ENCODE measurements around the gene KCNH1. TPM values are rescaled to one million over a fixed set of nuclear protein-coding genes. Genes with fewer than 3 reads are reported as not detected.

The KCNH1 gene
- total and polyA plus RNA-seq, 2 of the 4 experiments (the other 2 are of a cell fraction): 0.27 to 0.54 TPM

DNA sequence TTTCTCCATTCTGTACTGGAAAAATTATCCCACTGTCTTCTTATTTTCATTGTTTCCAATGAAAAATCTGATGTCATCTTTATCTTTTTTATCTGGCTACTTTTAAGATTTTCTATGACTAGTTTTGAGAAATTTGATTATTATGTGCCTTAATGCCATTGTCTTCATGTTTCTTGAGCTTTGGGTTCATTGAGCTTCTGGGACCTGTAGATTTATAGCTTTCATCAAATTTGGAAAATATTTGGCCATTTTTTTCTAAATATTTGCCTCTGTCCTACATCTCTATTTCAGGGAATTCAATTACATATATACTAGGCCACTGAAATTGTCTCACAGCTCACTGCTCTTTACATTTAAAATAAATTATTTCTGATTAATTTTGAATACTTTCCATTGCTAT, 38.7 kb upstream of the KCNH1 start:
- no peaks in the 10 kb centered on the region for H4K20me1 ChIP-seq (ENCODE audit: insufficient read depth, low read length)
- H2BK120ac ChIP-seq (ENCODE audit: low read depth, low read length): no peak overlapping the region
- DNase-seq (no peak), ATAC-seq (ENCODE audit: low read depth) (no peak)
- POLR2A ChIA-PET (ENCODE audit: unreplicated experiment): no interaction called here
- no peak overlapping the region for H3K56ac ChIP-seq (ENCODE audit: extremely low read depth, insufficient read depth, low read length)
- H3K9ac ChIP-seq (ENCODE audit: low read depth, low read length): no peak overlapping the region
- H3K4ac ChIP-seq (ENCODE audit: low read depth, low read length): no peak overlapping the region
- no peak overlapping the region for H3K23ac ChIP-seq (ENCODE audit: low read depth, low read length)
- no peaks in the 10 kb centered on the region for H3K27me3 ChIP-seq (ENCODE audit: control insufficient read depth, insufficient read depth, low read length)
- CTCF ChIA-PET: interaction anchor here (1.4 kb wide), 1 partner anchor 19 kb away, joined by 3 read pairs; no protein-coding TSS in a partner anchor
- no peaks in the 10 kb centered on the region for H3K79me1 ChIP-seq (ENCODE audit: low read depth in 1 of 2, low read length in 2 of 2)
- H3K9me1 ChIP-seq (ENCODE audit: insufficient read depth, low read length): no peaks in the 10 kb centered on the region
- in situ Hi-C loops (cut with MboI; ENCODE audit: low sequenced_read_pairs) (no loop called here), intact Hi-C loops (cut with micrococcal nuclease) (no loop called here), dilution Hi-C loops (cut with HindIII; ENCODE audit: low sequenced_read_pairs, unreplicated experiment) (no loop called here)
- H3K27ac ChIP-seq (ENCODE audit: insufficient read depth, low read length): no peak overlapping the region
- no peak overlapping the region for H3K14ac ChIP-seq (replicated peaks; ENCODE audit: low read depth, low read length)
- TF ChIP-seq SMC3 (IDR thresholded peaks at IDR 0.05; ENCODE audit: low read depth, low read length): no peak
- TF ChIP-seq, protein P1, sequence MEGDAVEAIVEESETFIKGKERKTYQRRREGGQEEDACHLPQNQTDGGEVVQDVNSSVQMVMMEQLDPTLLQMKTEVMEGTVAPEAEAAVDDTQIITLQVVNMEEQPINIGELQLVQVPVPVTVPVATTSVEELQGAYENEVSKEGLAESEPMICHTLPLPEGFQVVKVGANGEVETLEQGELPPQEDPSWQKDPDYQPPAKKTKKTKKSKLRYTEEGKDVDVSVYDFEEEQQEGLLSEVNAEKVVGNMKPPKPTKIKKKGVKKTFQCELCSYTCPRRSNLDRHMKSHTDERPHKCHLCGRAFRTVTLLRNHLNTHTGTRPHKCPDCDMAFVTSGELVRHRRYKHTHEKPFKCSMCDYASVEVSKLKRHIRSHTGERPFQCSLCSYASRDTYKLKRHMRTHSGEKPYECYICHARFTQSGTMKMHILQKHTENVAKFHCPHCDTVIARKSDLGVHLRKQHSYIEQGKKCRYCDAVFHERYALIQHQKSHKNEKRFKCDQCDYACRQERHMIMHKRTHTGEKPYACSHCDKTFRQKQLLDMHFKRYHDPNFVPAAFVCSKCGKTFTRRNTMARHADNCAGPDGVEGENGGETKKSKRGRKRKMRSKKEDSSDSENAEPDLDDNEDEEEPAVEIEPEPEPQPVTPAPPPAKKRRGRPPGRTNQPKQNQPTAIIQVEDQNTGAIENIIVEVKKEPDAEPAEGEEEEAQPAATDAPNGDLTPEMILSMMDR (conservative IDR thresholded peaks at IDR 0.05; ENCODE audit: low read depth, low read length): no peak
- no peak for TF ChIP-seq RFX5 (IDR thresholded peaks at IDR 0.05; ENCODE audit: low read depth, low read length)
- no peak for TF ChIP-seq NFE2L2 (IDR thresholded peaks at IDR 0.05; ENCODE audit: low read depth, low read length)
- no peak for TF ChIP-seq MXI1 (IDR thresholded peaks at IDR 0.05; ENCODE audit: borderline replicate concordance, low read depth, low read length)
- TF ChIP-seq MAZ (IDR thresholded peaks at IDR 0.05; ENCODE audit: borderline replicate concordance, low read depth, low read length): no peak
- TF ChIP-seq USF2 (IDR thresholded peaks at IDR 0.05; ENCODE audit: low read depth, low read length): no peak
- no peak for TF ChIP-seq POLR2A (IDR thresholded peaks at IDR 0.05; ENCODE audit: low read depth, low read length)
- TF ChIP-seq BHLHE40 (IDR thresholded peaks at IDR 0.05; ENCODE audit: low read depth, low read length): no peak
- no peak for TF ChIP-seq CEBPB (IDR thresholded peaks at IDR 0.05; ENCODE audit: low read depth, low read length)
- TF ChIP-seq RCOR1 (IDR thresholded peaks at IDR 0.05; ENCODE audit: insufficient replicate concordance, low read length): no peak
- no peak for TF ChIP-seq RAD21 (IDR thresholded peaks at IDR 0.05; ENCODE audit: low read length)
- TF ChIP-seq ELK1 (IDR thresholded peaks at IDR 0.05; ENCODE audit: borderline replicate concordance, low read depth, low read length): no peak
- no peak for TF ChIP-seq FOS (IDR thresholded peaks at IDR 0.05; ENCODE audit: low read depth, low read length)
- no peak for TF ChIP-seq CHD1 (IDR thresholded peaks at IDR 0.05; ENCODE audit: low read depth, low read length)
- no peak for TF ChIP-seq MAFK (IDR thresholded peaks at IDR 0.05; ENCODE audit: low read depth, low read length)
- no TSS peak for BruUV-seq (replicated peaks)
- no peaks in the 10 kb centered on the region for H3K36me3 ChIP-seq (ENCODE audit: control insufficient read depth, insufficient read depth, low read length)
- no peak overlapping the region for H3K4me2 ChIP-seq (ENCODE audit: low read depth, low read length)
- H2BK5ac ChIP-seq (ENCODE audit: low read depth, low read length, poor library complexity, severe bottlenecking): no peak overlapping the region
- no peak overlapping the region for H2BK15ac ChIP-seq (ENCODE audit: low read depth, low read length)
- no peak overlapping the region for H4K91ac ChIP-seq (ENCODE audit: insufficient read depth, low read depth, low read length)
- H2AK9ac ChIP-seq (replicated peaks; ENCODE audit: low read depth, low read length, poor library complexity): no peak overlapping the region
- H2AK5ac ChIP-seq (ENCODE audit: low read depth, low read length): no peak overlapping the region
- peaks cover 6% of the 10 kb centered on the region; the same call in 1 of the 2 replicates for H3K9me3 ChIP-seq (ENCODE audit: control insufficient read depth, insufficient read depth, low read length)
- no peak overlapping the region for H4K5ac ChIP-seq (ENCODE audit: low read depth, low read length)
- H3K18ac ChIP-seq (ENCODE audit: low read depth, low read length): no peak overlapping the region
- no peak overlapping the region for H2AFZ ChIP-seq (replicated peaks; ENCODE audit: low read length, poor library complexity)
- H4K8ac ChIP-seq (ENCODE audit: low read depth in 2 of 2, low read length in 2 of 2): no peak overlapping the region
- H3K4me3 ChIP-seq (ENCODE audit: insufficient read depth, low read depth, low read length): no peak overlapping the region
- no peaks in the 10 kb centered on the region for H3K4me1 ChIP-seq (ENCODE audit: control insufficient read depth, insufficient read depth, low read length)
- H2BK20ac ChIP-seq (ENCODE audit: low read depth, low read length): no peak overlapping the region
